OCI-LY1 (cell line): ENCODE measurements around the gene CTCFL.

Source experiments
- EZH2 ChIP-seq: fragments of 200-600 bp; sonication (generic), shearing (Covaris generic); IDR thresholded peaks from 2 replicates; pipeline ENCODE4 v1.8.0; 2017; ENCODE audit warnings: borderline replicate concordance, mixed run types, mild to moderate bottlenecking, antibody characterized with exemption, low read length, moderate library complexity, mixed read lengths
- TF ChIP-seq, protein P1 (sequence below): fragments of 200-600 bp; sonication (generic), shearing (Covaris generic); IDR thresholded peaks from 2 replicates; pipeline ENCODE4 v1.5.1; 2017; ENCODE audit warnings: mild to moderate bottlenecking, antibody characterized with exemption, low read length, moderate library complexity, mixed read lengths

DNA sequence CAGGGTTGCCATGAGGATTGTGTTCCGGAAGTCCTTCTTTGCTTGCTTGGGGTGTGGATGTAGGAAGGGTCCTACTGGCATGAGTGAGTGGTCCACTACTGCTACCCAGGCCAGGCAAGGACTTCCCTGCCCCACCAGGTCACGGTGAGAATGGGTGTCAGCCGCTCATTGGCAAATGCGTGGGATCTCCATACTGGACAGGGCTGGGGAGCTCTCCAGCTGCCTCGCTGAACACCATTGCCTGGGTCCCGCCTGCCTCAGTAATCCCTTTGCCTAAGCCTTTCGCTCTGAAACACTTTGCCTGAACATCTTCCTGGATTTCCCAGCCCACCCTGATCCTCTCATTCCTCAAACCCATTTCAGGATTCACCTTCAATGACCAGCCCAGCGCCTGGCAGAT is 59.5 kb downstream of the CTCFL start:
- TF ChIP-seq, protein P1, sequence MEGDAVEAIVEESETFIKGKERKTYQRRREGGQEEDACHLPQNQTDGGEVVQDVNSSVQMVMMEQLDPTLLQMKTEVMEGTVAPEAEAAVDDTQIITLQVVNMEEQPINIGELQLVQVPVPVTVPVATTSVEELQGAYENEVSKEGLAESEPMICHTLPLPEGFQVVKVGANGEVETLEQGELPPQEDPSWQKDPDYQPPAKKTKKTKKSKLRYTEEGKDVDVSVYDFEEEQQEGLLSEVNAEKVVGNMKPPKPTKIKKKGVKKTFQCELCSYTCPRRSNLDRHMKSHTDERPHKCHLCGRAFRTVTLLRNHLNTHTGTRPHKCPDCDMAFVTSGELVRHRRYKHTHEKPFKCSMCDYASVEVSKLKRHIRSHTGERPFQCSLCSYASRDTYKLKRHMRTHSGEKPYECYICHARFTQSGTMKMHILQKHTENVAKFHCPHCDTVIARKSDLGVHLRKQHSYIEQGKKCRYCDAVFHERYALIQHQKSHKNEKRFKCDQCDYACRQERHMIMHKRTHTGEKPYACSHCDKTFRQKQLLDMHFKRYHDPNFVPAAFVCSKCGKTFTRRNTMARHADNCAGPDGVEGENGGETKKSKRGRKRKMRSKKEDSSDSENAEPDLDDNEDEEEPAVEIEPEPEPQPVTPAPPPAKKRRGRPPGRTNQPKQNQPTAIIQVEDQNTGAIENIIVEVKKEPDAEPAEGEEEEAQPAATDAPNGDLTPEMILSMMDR = no peak
- TF ChIP-seq EZH2 = no peak
